Measurements from ENCODE around the gene POLR2L.

POLR2L gene

DNA sequence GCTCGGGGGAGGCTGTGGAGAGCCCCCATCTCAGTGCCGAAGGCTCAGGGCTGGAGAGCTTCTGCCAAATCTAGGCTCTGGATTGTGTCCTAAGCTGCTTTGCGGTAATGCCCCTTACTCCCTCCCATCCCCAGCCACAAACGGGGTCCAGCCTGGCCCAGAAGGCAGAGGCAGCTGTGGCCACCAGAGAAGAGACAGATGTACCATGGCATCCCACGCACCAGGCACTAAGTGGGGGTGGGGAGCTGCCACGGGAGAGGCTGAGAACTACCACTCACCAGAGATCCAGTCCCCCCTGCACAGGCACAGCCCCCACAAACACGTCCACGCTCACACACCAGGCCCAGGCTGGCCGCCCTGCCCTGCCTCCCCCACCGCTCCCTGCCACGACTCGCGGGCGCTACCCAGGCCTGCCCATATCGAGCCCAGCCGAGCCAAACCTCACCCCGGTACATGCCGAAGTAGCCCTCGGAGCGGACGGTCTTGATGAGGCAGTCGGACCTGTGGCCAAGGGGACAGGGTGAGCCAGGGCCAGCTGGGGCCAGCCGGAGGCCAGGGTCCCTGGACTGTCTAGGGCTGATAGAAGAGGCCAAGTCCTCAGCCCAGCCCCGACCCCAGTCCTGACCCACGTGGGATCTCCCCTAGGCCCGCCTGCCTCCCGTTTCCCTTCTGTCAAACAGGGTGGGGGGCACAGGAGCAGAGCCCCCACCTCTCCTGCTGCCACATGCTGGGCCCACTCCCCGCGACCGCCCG lies 48.1 kb downstream of the POLR2L start:
- no peak for DNase-seq (ENCODE audit: low read depth)

DNA sequence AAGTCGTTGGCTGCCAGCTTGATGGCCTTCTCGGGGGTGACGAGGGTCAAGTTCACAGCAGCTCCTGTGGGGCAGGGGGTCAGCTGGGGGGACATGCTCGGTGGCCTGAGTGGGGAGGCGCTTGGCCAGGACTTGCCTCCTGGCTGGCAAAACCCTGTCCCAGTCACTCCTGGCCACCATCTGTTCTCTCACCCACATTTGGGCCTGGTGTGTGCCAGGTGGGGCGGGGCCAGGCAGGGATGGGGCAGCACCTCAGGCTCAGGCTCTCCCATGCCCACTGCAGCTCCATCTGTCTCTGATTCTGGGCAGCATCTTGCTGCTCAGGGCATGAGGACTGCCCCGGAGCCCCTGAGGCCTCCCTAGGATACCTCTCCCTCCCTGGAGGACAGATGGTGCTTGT lies 48.8 kb downstream of the POLR2L start:
- DNase-seq (ENCODE audit: low read depth) = no peak

DNA sequence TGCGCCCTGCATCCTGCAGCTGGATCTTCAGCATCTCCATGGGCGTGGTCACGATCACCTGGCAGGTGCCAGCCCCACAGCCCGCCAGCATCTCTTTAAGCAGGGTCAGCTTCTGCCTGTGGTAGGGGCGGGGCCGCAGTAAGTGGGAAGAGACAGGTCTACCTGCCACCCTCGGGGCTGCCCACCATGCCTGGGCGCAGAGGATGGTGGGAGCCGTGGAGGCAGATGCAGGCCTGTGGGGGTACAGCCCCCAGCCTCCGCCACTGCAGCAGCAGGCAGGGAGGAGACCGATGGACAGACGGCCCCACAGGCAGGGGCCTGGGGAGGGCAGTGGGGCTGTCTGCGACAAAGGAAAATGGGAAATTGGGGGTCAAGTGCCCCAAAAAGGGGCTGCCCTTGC lies 49.5 kb downstream of the POLR2L start:
- DNase-seq (ENCODE audit: low read depth) = no peak

- no peak for DNase-seq (ENCODE audit: low read depth)
These were observed 49.9 kb downstream of the POLR2L start for GRCh38 chr11:792535-792821.

- DNase-seq (ENCODE audit: low read depth) = no peak
These were observed 50.4 kb downstream of the POLR2L start for GRCh38 chr11:791658-792534.

- no peak for DNase-seq (ENCODE audit: low read depth)
These were observed 51.4 kb downstream of the POLR2L start for GRCh38 chr11:790721-791564.

DNA sequence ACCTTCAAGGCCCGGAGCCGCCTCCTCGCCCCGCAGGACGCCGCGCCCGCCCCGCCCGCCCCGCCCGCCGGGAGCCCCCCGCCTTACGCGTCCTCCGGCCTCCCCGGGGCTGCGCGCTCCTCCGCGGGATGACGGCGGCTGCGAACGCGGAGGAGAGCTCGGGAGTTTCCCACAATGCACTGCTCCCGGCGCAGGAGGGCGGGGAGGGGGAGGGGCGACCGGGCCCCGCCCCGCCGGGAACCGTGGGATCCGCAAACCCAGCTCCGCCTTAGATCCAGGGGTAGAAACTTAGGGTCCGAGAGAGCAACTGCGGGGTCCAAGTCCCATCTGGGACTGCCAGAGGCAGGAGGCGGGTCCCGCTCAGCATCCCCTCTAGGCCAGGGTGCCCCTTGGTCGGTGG lies 52.4 kb downstream of the POLR2L start, which contains the start of gene CEND1:
Gene CEND1, minus strand, starts transcription at position 148 of the 400 bp plus-strand sequence. CDS start 1,514 bp downstream, outside the sequence.
- DNase-seq (ENCODE audit: low read depth) = no peak
